Measurements from ENCODE around the gene CHRM1.

DNA sequence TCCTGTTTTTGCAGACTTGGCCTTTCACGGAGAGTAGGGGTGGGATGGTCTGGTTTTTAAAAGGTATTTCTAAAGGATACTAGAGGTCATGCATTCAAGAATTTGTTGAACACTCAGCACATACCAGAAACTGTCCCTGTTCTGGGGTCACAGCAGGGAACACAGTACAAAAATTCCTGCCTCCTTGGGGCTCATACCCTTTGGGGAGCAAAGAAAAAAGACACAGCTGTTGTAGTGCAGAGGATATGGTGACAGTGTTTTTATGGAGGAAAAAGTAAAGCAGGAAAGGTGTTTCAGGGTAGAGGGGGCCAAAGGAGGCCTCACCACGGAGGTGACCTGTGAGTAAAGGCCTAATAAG lies 32.1 kb downstream of the CHRM1 start:
- TF ChIP-seq ZNF24 (IDR thresholded peaks at IDR 0.05): no peak
- TF ChIP-seq HNF4A (CRISPR knock-in tag; IDR thresholded peaks at IDR 0.05): no peak
- no peak for TF ChIP-seq MAFG (CRISPR knock-in tag; IDR thresholded peaks at IDR 0.05)
- TF ChIP-seq, protein P1, sequence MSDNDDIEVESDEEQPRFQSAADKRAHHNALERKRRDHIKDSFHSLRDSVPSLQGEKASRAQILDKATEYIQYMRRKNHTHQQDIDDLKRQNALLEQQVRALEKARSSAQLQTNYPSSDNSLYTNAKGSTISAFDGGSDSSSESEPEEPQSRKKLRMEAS (IDR thresholded peaks at IDR 0.05): no peak
- TF ChIP-seq, protein P2, sequence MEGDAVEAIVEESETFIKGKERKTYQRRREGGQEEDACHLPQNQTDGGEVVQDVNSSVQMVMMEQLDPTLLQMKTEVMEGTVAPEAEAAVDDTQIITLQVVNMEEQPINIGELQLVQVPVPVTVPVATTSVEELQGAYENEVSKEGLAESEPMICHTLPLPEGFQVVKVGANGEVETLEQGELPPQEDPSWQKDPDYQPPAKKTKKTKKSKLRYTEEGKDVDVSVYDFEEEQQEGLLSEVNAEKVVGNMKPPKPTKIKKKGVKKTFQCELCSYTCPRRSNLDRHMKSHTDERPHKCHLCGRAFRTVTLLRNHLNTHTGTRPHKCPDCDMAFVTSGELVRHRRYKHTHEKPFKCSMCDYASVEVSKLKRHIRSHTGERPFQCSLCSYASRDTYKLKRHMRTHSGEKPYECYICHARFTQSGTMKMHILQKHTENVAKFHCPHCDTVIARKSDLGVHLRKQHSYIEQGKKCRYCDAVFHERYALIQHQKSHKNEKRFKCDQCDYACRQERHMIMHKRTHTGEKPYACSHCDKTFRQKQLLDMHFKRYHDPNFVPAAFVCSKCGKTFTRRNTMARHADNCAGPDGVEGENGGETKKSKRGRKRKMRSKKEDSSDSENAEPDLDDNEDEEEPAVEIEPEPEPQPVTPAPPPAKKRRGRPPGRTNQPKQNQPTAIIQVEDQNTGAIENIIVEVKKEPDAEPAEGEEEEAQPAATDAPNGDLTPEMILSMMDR (CRISPR knock-in tag; IDR thresholded peaks at IDR 0.05): no peak
- no peak for TF ChIP-seq POLR2A (IDR thresholded peaks at IDR 0.05; ENCODE audit: insufficient read depth in 1 of 2, low read depth in 2 of 2, low read length in 2 of 2)
- TF ChIP-seq MXI1 (IDR thresholded peaks at IDR 0.05; ENCODE audit: borderline replicate concordance, low read depth, low read length): no peak
- no peak for TF ChIP-seq ZNF782 (CRISPR knock-in tag; IDR thresholded peaks at IDR 0.05; ENCODE audit: borderline replicate concordance)
- no peak for TF ChIP-seq BCL6 (CRISPR knock-in tag; IDR thresholded peaks at IDR 0.05)
- TF ChIP-seq SRY (CRISPR knock-in tag; IDR thresholded peaks at IDR 0.05): no peak
- no peak for TF ChIP-seq ZC3H4 (CRISPR knock-in tag; IDR thresholded peaks at IDR 0.05; ENCODE audit: borderline replicate concordance)
- TF ChIP-seq, protein P3, sequence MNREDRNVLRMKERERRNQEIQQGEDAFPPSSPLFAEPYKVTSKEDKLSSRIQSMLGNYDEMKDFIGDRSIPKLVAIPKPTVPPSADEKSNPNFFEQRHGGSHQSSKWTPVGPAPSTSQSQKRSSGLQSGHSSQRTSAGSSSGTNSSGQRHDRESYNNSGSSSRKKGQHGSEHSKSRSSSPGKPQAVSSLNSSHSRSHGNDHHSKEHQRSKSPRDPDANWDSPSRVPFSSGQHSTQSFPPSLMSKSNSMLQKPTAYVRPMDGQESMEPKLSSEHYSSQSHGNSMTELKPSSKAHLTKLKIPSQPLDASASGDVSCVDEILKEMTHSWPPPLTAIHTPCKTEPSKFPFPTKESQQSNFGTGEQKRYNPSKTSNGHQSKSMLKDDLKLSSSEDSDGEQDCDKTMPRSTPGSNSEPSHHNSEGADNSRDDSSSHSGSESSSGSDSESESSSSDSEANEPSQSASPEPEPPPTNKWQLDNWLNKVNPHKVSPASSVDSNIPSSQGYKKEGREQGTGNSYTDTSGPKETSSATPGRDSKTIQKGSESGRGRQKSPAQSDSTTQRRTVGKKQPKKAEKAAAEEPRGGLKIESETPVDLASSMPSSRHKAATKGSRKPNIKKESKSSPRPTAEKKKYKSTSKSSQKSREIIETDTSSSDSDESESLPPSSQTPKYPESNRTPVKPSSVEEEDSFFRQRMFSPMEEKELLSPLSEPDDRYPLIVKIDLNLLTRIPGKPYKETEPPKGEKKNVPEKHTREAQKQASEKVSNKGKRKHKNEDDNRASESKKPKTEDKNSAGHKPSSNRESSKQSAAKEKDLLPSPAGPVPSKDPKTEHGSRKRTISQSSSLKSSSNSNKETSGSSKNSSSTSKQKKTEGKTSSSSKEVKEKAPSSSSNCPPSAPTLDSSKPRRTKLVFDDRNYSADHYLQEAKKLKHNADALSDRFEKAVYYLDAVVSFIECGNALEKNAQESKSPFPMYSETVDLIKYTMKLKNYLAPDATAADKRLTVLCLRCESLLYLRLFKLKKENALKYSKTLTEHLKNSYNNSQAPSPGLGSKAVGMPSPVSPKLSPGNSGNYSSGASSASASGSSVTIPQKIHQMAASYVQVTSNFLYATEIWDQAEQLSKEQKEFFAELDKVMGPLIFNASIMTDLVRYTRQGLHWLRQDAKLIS (CRISPR knock-in tag; IDR thresholded peaks at IDR 0.05): 0 out of 2 replicates have a peak, but pooled peaks have one; percentile 29
- TF ChIP-seq EZH2 (conservative IDR thresholded peaks at IDR 0.05; ENCODE audit: low read depth, low read length): no peak

Data from HepG2 (cell line).